PC-3 (cell line): ENCODE data around the gene CELA1. TPM values are rescaled to one million over a fixed set of nuclear protein-coding genes. Genes with fewer than 3 reads are reported as not detected.

Experiments
- ATAC-seq: fragments of 200-7000 bp; cut with Tn5 transposase; 2 replicates; pipeline ENCODE4 v1.9.1; 2020; ENCODE audit warnings: mild to moderate bottlenecking, moderate library complexity
- BruUV-seq: library from RNA; stranded (reverse); fragments of 400-500 nt; replicated peaks from 2 replicates; lab custom pipeline; 2021; lab: Mats Ljungman, UMichigan
- CTCF ChIA-PET: fragments of 300-600 bp; sonication (Branson Sonifier 250); formaldehyde crosslinking; loops from one replicate; lab custom pipeline; 2022; ENCODE audit warnings: antibody characterized with exemption; lab: Charles Lee
- POLR2A ChIA-PET: fragments of 300-600 bp; sonication (Branson Sonifier 250); formaldehyde crosslinking; loops from one replicate; lab custom pipeline; 2022; ENCODE audit warnings: antibody characterized with exemption; ENCODE audit not compliant: unreplicated experiment; lab: Charles Lee
- DNase-seq: peaks from one replicate; pipeline ENCODE4 v3.0.0-alpha.2; 2015
- H2AFZ ChIP-seq: fragments of 300-600 bp; sonication (generic); 2 replicates; pipeline ENCODE4 v1.6.0; 2016; ENCODE audit warnings: antibody characterized with exemption, low read length
- H3F3A ChIP-seq: fragments of 300-600 bp; sonication (generic); one replicate; pipeline ENCODE4 v1.6.0; 2017; ENCODE audit warnings: antibody characterized with exemption, low read length, control low read depth, mild to moderate bottlenecking; ENCODE audit not compliant: unreplicated experiment
- H3K27ac ChIP-seq: fragments of 300-600 bp; sonication (generic); 2 replicates; pipeline ENCODE4 v1.5.1; 2016; ENCODE audit warnings: mild to moderate bottlenecking, low read length
- H3K27me3 ChIP-seq: fragments of 300-600 bp; sonication (generic); 2 replicates; pipeline ENCODE4 v1.6.1; 2016; ENCODE audit warnings: low read length, mixed read lengths
- H3K36me3 ChIP-seq: fragments of 300-600 bp; sonication (generic); 2 replicates; pipeline ENCODE4 v1.6.1; 2016; ENCODE audit warnings: low read depth, mixed run types, low read length, mixed read lengths
- H3K4me1 ChIP-seq: fragments of 300-600 bp; sonication (generic); 2 replicates; pipeline ENCODE4 v1.5.1; 2016; ENCODE audit warnings: low read length; ENCODE audit not compliant: insufficient read depth
- H3K4me2 ChIP-seq: fragments of 300-600 bp; sonication (generic); 2 replicates; pipeline ENCODE4 v1.6.0; 2016; ENCODE audit warnings: low read length
- H3K4me3 ChIP-seq: fragments of 300-600 bp; sonication (generic); 2 replicates; pipeline ENCODE4 v1.5.1; 2016; ENCODE audit warnings: mild to moderate bottlenecking, low read length, mixed read lengths
- H3K79me2 ChIP-seq: fragments of 300-600 bp; sonication (generic); 2 replicates; pipeline ENCODE4 v1.6.1; 2017; ENCODE audit warnings: low read length, mixed read lengths
- H3K9ac ChIP-seq: fragments of 300-600 bp; sonication (generic); 2 replicates; pipeline ENCODE4 v1.6.0; 2016; ENCODE audit warnings: mild to moderate bottlenecking, low read length
- H3K9me2 ChIP-seq: fragments of 300-600 bp; sonication (generic); replicated peaks from 2 replicates; pipeline ENCODE4 v1.6.1; 2016; ENCODE audit warnings: mixed run types, low read length, mixed read lengths
- H3K9me3 ChIP-seq: fragments of 300-600 bp; sonication (generic); 2 replicates; pipeline ENCODE4 v1.6.1; 2016; ENCODE audit warnings: low read length, mixed read lengths
- H4K20me1 ChIP-seq: fragments of 300-600 bp; sonication (generic); 2 replicates; pipeline ENCODE4 v1.6.1; 2016; ENCODE audit warnings: low read length, mixed read lengths
- CTCF ChIP-seq: fragments of 300-600 bp; sonication (generic); conservative IDR thresholded peaks from 2 replicates; pipeline ENCODE4 v1.5.1; 2017; ENCODE audit warnings: antibody characterized with exemption, low read depth, mild to moderate bottlenecking, low read length
- EZH2 ChIP-seq: fragments of 300-600 bp; sonication (generic); IDR thresholded peaks from one replicate; pipeline ENCODE4 v1.6.1; 2017; ENCODE audit warnings: antibody characterized with exemption, mild to moderate bottlenecking, low read length; ENCODE audit not compliant: unreplicated experiment
- EZH2phosphoT487 ChIP-seq: fragments of 300-600 bp; sonication (generic); IDR thresholded peaks from 2 replicates; pipeline ENCODE4 v1.6.1; 2018; ENCODE audit warnings: mild to moderate bottlenecking, antibody characterized with exemption, low read length, borderline replicate concordance
- intact Hi-C: fragments of 100-400 bp; cut with micrococcal nuclease; formaldehyde crosslinking; loops from 2 replicates; pipeline ENCODE4 v1.9.0; 2023
- total RNA-seq: library from RNA; depleted of rRNA; stranded (reverse); fragments of >200 nt; gene quantifications from 2 replicates; pipeline ENCODE4 v1.2.3, GENCODE V29; 2014

CELA1 gene
- total RNA-seq, 1 experiment from 2014 or later = not detected

- DNase-seq = no peak
- H3K27me3 ChIP-seq = no peaks in the 10 kb centered on the region
- peaks cover 42% of the 10 kb centered on the region for H3K4me1 ChIP-seq
- no peak overlapping the region for H2AFZ ChIP-seq
- ChIA-PET CTCF (interaction anchor here (1.1 to 1.2 kb wide), 2 partner anchors 62 to 450 kb away, joined by 3 to 4 read pairs; no protein-coding TSS in a partner anchor), POLR2A (no interaction called here)
- H3K36me3 ChIP-seq = peaks cover 59% of the 10 kb centered on the region
- intact Hi-C loops = loop anchor here (1.0 to 5.0 kb wide), 4 partner anchors 16 to 162 kb away; partner anchors contain the start of gene SLC4A8
- H3K79me2 ChIP-seq = peaks cover 14% of the 10 kb centered on the region
- H4K20me1 ChIP-seq = no peaks in the 10 kb centered on the region
- no peak overlapping the region for H3K4me3 ChIP-seq
- peaks cover 12% of the 10 kb centered on the region for H3F3A ChIP-seq
- no peak overlapping the region for H3K4me2 ChIP-seq
- no TSS peak for BruUV-seq
- H3K9me3 ChIP-seq = no peaks in the 10 kb centered on the region
- TF ChIP-seq EZH2 (no peak), EZH2phosphoT487 (no peak), CTCF (no peak)
- H3K27ac ChIP-seq = no peak overlapping the region
- H3K9me2 ChIP-seq = no peaks in the 10 kb centered on the region
- no peak overlapping the region for H3K9ac ChIP-seq
- ATAC-seq = no peak
Observed at GRCh38 chr12:51370667-51371066, 24.2 kb upstream of the CELA1 start.

- H3K9ac ChIP-seq = no peak overlapping the region
- H2AFZ ChIP-seq = no peak overlapping the region
- H4K20me1 ChIP-seq = no peaks in the 10 kb centered on the region
- peak overlapping the region; percentile 1; the same call in 1 of the 2 replicates for H3K27ac ChIP-seq
- DNase-seq (no peak), ATAC-seq (no peak)
- ChIA-PET POLR2A (no interaction called here), CTCF (no interaction called here)
- intact Hi-C loops = no loop called here
- H3K9me2 ChIP-seq = no peaks in the 10 kb centered on the region
- no peak overlapping the region for H3K4me2 ChIP-seq
- H3K36me3 ChIP-seq = peaks cover 51% of the 10 kb centered on the region
- BruUV-seq = no TSS peak
- H3K9me3 ChIP-seq = no peaks in the 10 kb centered on the region
- no peak for TF ChIP-seq EZH2phosphoT487
- no peak for TF ChIP-seq CTCF
- no peak for TF ChIP-seq EZH2
- peaks cover 14% of the 10 kb centered on the region for H3K79me2 ChIP-seq
- H3K4me1 ChIP-seq = peaks cover 42% of the 10 kb centered on the region
- H3K4me3 ChIP-seq = no peak overlapping the region
- peaks cover 12% of the 10 kb centered on the region for H3F3A ChIP-seq
- no peaks in the 10 kb centered on the region for H3K27me3 ChIP-seq
Observed at GRCh38 chr12:51369581-51369980, 23.1 kb upstream of the CELA1 start.
